ENCODE results near the gene MAP7. TPM values are rescaled to one million over a fixed set of nuclear protein-coding genes. Genes with fewer than 3 reads are reported as not detected.

The MAP7 gene
- total RNA-seq, 2 donors from 2014 or later = 69.4 to 74.3 TPM

DNA sequence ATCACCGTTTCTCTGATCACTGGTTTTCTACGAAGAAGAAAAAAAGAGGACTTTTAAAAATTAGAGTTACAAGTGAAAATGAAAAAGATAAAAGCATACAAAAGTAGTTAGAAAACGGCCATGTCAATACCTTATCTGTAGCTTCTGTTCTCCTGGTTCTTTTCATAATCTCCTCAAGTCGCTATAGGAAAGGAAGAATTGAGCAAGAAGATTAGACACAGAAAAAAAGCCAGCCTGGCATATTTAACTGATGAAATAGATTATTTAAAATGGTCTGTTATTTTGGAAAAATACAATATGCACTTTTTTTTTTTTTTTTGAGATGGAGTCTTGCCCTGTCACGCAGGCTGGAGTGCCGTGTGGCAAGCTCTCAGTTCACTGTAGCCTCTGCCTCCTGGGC lies 190.4 kb downstream of the MAP7 start:
- no peak for TF ChIP-seq CTCF (IDR thresholded peaks at IDR 0.05)
- no peaks in the 10 kb centered on the region for H3K27me3 ChIP-seq
- no peak for DNase-seq
- no peak overlapping the region for H3K9ac ChIP-seq (ENCODE audit: low read depth in 2 of 2, low read length in 2 of 2)
- H3K9me3 ChIP-seq = no peaks in the 10 kb centered on the region
- intact Hi-C loops (cut with DNase I) = no loop called here
- H3K4me3 ChIP-seq = no peak overlapping the region
- H3K4me1 ChIP-seq = no peaks in the 10 kb centered on the region
- H3K36me3 ChIP-seq = no peaks in the 10 kb centered on the region
- H3K27ac ChIP-seq = no peak overlapping the region

GRCh38 chr6:136351518-136352110 lies 198.6 kb downstream of the MAP7 start:
- H3K4me3 ChIP-seq = no peak overlapping the region
- H3K9ac ChIP-seq (ENCODE audit: low read depth in 2 of 2, low read length in 2 of 2) = no peak overlapping the region
- no peaks in the 10 kb centered on the region for H3K36me3 ChIP-seq
- DNase-seq = no peak
- no peaks in the 10 kb centered on the region for H3K27me3 ChIP-seq
- no peaks in the 10 kb centered on the region for H3K9me3 ChIP-seq
- no peak overlapping the region for H3K27ac ChIP-seq
- H3K4me1 ChIP-seq = no peaks in the 10 kb centered on the region
- intact Hi-C loops (cut with DNase I) = no loop called here
- TF ChIP-seq CTCF (IDR thresholded peaks at IDR 0.05) = no peak

DNA sequence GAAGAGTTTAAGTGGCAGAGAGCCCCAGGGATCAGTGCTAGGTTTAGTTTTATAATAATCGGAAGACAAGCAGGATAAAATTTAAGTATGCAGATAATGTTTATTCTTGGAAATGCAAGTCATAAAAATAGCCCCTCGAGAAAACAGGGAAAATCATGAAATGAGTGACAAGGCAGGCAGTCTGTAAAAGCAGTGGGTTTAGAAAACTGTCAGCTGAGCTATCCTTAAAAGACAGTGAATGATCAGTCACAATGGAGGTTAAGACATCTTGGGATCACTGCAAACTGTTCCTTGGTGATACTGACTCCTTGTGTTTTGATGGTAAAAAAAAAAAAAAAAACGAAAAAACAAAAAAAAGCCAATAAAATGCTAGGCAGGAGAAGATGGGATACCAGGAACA lies 199.3 kb downstream of the MAP7 start:
- Histone ChIP-seq H3K36me3 (no peaks in the 10 kb centered on the region), H3K4me1 (no peaks in the 10 kb centered on the region), H3K27me3 (no peaks in the 10 kb centered on the region), H3K4me3 (no peak overlapping the region), H3K9me3 (no peaks in the 10 kb centered on the region), H3K9ac (ENCODE audit: low read depth in 2 of 2, low read length in 2 of 2) (no peak overlapping the region), H3K27ac (no peak overlapping the region)
- TF ChIP-seq CTCF (IDR thresholded peaks at IDR 0.05) = no peak
- no peak for DNase-seq
- intact Hi-C loops (cut with DNase I) = no loop called here

DNA sequence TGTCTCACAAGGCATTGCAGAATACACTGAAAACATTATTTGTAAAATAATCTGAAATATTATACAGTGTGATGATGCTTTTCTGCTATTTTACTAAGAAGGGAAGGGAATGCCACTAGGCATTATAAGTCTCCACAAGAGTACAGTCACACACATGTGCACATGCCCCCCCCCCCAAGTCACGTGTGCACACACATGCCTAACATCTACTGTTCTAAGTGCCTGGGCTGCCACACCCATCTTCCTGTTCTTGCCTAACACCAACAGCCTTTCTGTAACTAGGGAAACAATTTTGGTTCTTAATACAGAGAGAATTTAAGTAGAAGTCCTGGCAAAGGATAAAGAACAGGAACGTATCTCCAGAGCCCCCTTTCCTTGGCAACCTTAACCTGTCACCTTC lies 202.4 kb downstream of the MAP7 start:
- no peaks in the 10 kb centered on the region for H3K36me3 ChIP-seq
- intact Hi-C loops (cut with DNase I) = no loop called here
- no peak for DNase-seq

GRCh38 chr6:136345145-136345544 lies 205.1 kb downstream of the MAP7 start:
- no peaks in the 10 kb centered on the region for H3K27me3 ChIP-seq
- TF ChIP-seq CTCF (IDR thresholded peaks at IDR 0.05) = no peak
- DNase-seq = no peak
- no peaks in the 10 kb centered on the region for H3K4me1 ChIP-seq
- H3K9ac ChIP-seq (ENCODE audit: low read depth in 2 of 2, low read length in 2 of 2) = no peak overlapping the region
- H3K4me3 ChIP-seq = no peak overlapping the region
- H3K36me3 ChIP-seq = no peaks in the 10 kb centered on the region
- no peaks in the 10 kb centered on the region for H3K9me3 ChIP-seq
- intact Hi-C loops (cut with DNase I) = no loop called here
- H3K27ac ChIP-seq = no peak overlapping the region

More for the DNA sequence above, 202.4 kb downstream of the MAP7 start:
- no peaks in the 10 kb centered on the region for H3K27me3 ChIP-seq
- H3K4me3 ChIP-seq = no peak overlapping the region
- H3K9ac ChIP-seq (ENCODE audit: low read depth in 2 of 2, low read length in 2 of 2) = no peak overlapping the region
- no peak for TF ChIP-seq CTCF (IDR thresholded peaks at IDR 0.05)
- H3K27ac ChIP-seq = no peak overlapping the region
- no peaks in the 10 kb centered on the region for H3K9me3 ChIP-seq
- H3K4me1 ChIP-seq = no peaks in the 10 kb centered on the region
